Sigmoid colon (tissue), 7 donors: ENCODE measurements around the gene SERPINH1. TPM values are rescaled to one million over a fixed set of nuclear protein-coding genes. Genes with fewer than 3 reads are reported as not detected.

Source experiments
- DNase-seq: peaks from one replicate; pipeline ENCODE4 v3.0.0-alpha.2; 2019
- H3K27ac ChIP-seq, 4 donors: fragments of 200-600 bp; sonication (generic); one replicate each; pipeline ENCODE4 v1.5.1; 2016 to 2019; ENCODE audit warnings: mild to moderate bottlenecking in 1 of 4
- H3K27me3 ChIP-seq, 3 donors: fragments of 200-600 bp; sonication (generic); one replicate each; pipeline ENCODE4 v1.5.1; 2019; ENCODE audit warnings: mild to moderate bottlenecking in 1 of 3
- H3K36me3 ChIP-seq, 4 donors: fragments of 200-600 bp; sonication (generic); one replicate each; pipeline ENCODE4 v1.5.1; 2016 to 2019
- H3K4me1 ChIP-seq, 4 donors: fragments of 200-600 bp; sonication (generic); one replicate each; pipeline ENCODE4 v1.5.1; 2017 to 2019
- H3K4me3 ChIP-seq, 4 donors: fragments of 200-600 bp; sonication (generic); one replicate each; pipeline ENCODE4 v1.5.1; 2017 to 2019; ENCODE audit warnings: mild to moderate bottlenecking in 2 of 4, moderate library complexity in 1 of 4
- H3K9me3 ChIP-seq, 4 donors: fragments of 200-600 bp in 3 of 4; sonication (generic) in 3 of 4; one replicate each; pipeline versions ENCODE4 v1.5.1 to v1.6.1; 2013 to 2019
- EP300 ChIP-seq, 4 donors: sonication (generic); formaldehyde crosslinking; IDR thresholded peaks; one replicate each; pipeline ENCODE4 v1.6.1; 2017; ENCODE audit warnings: antibody characterized with exemption in 4 of 4
- POLR2A ChIP-seq, 2 donors: fragments of 450-650 bp; IDR thresholded peaks; one replicate each; pipeline ENCODE4 v1.6.1; 2016; ENCODE audit warnings: antibody characterized with exemption in 2 of 2, mild to moderate bottlenecking in 2 of 2, moderate library complexity in 2 of 2
- POLR2AphosphoS5 ChIP-seq, 4 donors: sonication (generic); formaldehyde crosslinking; IDR thresholded peaks; one replicate each; pipeline ENCODE4 v1.6.1; 2017; ENCODE audit warnings: antibody characterized with exemption in 4 of 4
- WGBS, 2 donors: extraction: QIAGEN DNeasy Blood & Tissue Kit; methylation state at CpG; one replicate each; pipeline ENCODE4 v1.1.7; 2013; 5-methylcytosine and 5-hydroxymethylcytosine counted together
- intact Hi-C: fragments of 100-400 bp; cut with DNase I; formaldehyde crosslinking; loops from one replicate; pipeline ENCODE4 v1.15.1; 2023
- polyA plus RNA-seq, 3 donors: library from polyadenylated mRNA; stranded (reverse); fragments of 200-250 nt; gene quantifications; one replicate each; pipeline ENCODE4 v1.2.3, GENCODE V29; 2013
- total RNA-seq, 4 donors: library from RNA; depleted of rRNA; stranded (reverse); fragments of >200 nt; gene quantifications; one replicate each; pipeline ENCODE4 v1.1.0, GENCODE V29; 2016
- TF ChIP-seq, protein P1 (sequence below), 4 experiments: fragments of 450-650 bp in 3 of 4; fragments of 200-600 bp in 1 of 4; IDR thresholded peaks; one replicate each; pipeline ENCODE4 v1.5.1; 2016 to 2019; ENCODE audit warnings: antibody characterized with exemption in 4 of 4, mild to moderate bottlenecking in 3 of 4, moderate library complexity in 2 of 4
- donor health status: healthy with polysubstance abuse.
- donor health status: Bipolar disorder and iron deficiency.
- donor health status: healthy.

The SERPINH1 gene
- total and polyA plus RNA-seq, 7 donors, result 12.0 to 201 (median 151) TPM

DNA sequence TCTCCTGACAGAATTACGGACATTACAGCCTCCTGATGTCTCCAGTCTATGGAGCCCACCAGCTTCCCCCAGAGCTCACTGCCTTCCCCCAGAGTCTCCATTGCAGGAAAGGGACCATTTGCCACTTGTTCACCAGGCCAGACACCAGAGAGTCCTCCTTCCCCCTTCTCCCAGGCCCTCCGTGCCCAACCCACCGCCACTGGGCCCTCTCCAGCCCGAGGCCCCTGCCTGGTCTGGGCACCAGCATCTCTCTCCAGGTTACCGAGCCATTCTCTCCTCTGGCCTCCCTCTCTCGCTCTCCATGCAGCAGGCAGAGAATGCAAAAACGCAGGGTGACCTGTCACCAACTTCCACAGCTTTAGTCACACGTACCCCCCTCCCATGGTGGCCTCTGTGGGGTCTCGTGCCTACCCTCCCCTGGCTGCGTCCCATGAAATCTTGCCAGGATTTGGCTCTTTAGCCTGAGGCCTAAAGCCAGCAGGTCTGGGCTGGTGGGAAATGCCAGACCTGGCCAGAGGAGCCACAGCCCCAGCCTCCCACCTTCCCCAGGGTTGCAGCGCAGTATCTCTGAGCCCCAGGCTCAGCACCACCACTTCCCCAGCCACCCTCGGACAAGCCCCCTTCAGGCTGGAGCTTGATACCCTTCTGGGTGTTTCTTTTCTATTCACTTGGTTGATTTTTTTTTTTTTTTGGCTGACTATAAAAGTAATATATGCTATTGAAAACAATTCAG lies 6.8 kb upstream of the SERPINH1 start:
- Histone ChIP-seq H3K36me3 (no peaks in the 10 kb centered on the region), H3K4me3 (peak overlapping the region in 1 of 4 donors; percentile 26), H3K27ac (peak overlapping the region; percentile 92 to 100 (median 99)), H3K9me3 (no peaks in the 10 kb centered on the region), H3K4me1 (peaks cover 0 to 63% (median 60%) of the 10 kb centered on the region in 4 donors), H3K27me3 (no peaks in the 10 kb centered on the region)
- peak; percentile 60 for DNase-seq
- 92% methylated on average over 12 of the region's 12 CpGs for WGBS, 2 donors
- intact Hi-C loops, result loop anchor here (5.0 kb wide), 1 partner anchor 218 kb away; no protein-coding TSS in a partner anchor
- TF ChIP-seq POLR2AphosphoS5 (IDR thresholded peaks at IDR 0.05), result no peak
- TF ChIP-seq, protein P1, sequence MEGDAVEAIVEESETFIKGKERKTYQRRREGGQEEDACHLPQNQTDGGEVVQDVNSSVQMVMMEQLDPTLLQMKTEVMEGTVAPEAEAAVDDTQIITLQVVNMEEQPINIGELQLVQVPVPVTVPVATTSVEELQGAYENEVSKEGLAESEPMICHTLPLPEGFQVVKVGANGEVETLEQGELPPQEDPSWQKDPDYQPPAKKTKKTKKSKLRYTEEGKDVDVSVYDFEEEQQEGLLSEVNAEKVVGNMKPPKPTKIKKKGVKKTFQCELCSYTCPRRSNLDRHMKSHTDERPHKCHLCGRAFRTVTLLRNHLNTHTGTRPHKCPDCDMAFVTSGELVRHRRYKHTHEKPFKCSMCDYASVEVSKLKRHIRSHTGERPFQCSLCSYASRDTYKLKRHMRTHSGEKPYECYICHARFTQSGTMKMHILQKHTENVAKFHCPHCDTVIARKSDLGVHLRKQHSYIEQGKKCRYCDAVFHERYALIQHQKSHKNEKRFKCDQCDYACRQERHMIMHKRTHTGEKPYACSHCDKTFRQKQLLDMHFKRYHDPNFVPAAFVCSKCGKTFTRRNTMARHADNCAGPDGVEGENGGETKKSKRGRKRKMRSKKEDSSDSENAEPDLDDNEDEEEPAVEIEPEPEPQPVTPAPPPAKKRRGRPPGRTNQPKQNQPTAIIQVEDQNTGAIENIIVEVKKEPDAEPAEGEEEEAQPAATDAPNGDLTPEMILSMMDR (IDR thresholded peaks at IDR 0.05), result no peak
- TF ChIP-seq EP300 (IDR thresholded peaks at IDR 0.05), result no peak
- no peak for TF ChIP-seq POLR2A (IDR thresholded peaks at IDR 0.05)

DNA sequence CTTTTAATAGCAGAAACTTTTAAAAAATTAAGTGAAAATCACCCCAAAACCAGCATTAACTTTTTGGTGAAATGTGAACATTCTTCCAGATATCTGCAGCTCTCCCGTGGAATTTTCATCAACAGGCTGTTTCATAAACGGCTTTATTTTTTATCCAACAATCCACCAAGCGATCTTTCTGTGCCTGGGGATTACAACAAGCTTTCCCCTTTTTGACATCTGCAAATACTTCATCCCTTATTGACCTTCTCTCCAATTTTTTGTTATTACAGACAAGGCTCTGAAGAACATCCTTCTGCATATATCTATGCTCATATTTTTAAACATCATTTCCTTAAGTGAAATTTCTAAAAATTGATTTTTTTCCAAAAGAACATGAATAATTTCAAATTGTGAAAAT lies 5.8 kb upstream of the SERPINH1 start:
- Histone ChIP-seq H3K36me3 (no peaks in the 10 kb centered on the region), H3K27ac (peak overlapping the region; percentile 98 to 100 (median 100))

DNA sequence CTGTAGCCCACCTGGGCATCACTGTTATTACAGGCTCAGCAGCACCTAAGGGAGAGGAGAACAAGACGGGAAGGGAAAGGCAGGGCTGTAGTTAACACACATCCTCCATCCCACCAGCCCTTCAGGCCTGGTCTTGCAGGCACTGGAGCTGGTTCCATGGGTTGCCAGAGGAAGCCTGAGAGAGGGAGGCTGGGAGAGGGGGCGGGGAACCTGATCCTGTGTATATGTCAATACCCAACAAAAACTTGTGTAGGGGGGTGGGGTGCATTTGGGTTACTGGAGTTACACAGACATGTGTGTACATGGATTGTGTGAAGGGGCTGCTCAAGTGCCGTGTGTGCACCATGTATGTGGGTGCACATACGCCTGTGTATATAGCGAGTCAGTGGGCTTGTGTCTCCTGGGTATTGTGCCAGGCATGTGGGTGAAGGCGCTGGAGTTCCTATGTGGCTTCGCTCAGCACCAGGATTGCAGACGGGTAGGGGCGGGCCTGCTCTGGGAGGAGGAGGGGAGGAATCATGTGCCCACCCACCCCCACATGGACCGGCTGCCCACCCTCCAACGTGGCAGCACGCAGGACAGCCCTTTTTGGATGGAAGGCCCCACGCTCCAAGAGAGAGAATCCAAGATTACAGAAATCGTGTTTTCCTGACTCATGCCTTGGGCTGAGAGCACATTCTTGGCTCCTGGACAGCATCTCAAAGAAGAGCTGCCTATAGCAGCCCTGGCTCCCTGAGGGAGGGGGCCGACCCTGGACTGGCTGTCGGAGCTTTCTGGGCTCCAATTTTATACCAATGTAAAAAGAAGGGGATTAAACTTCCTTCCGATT lies 4.2 kb upstream of the SERPINH1 start:
- TF ChIP-seq POLR2A (IDR thresholded peaks at IDR 0.05), result no peak
- TF ChIP-seq, protein P1 (IDR thresholded peaks at IDR 0.05), result no peak
- peak in 3 of 4 donors; percentile 61 to 76 (median 66) for TF ChIP-seq POLR2AphosphoS5 (IDR thresholded peaks at IDR 0.05)
- TF ChIP-seq EP300 (IDR thresholded peaks at IDR 0.05), result peak in 2 of 4 donors; percentile 20 to 35
- intact Hi-C loops, result loop anchor here (5.0 kb wide), 1 partner anchor 221 kb away; no protein-coding TSS in a partner anchor
- 69 to 76% methylated on average over 17 of the region's 17 CpGs for WGBS, 2 donors
- Histone ChIP-seq H3K36me3 (no peaks in the 10 kb centered on the region), H3K4me3 (peak overlapping the region in 3 of 4 donors; percentile 0 to 20 (median 1)), H3K9me3 (no peaks in the 10 kb centered on the region), H3K27ac (peak overlapping the region; percentile 98 to 100 (median 100)), H3K27me3 (no peaks in the 10 kb centered on the region), H3K4me1 (peaks cover 0 to 79% (median 75%) of the 10 kb centered on the region in 4 donors)
- peak; percentile 89 for DNase-seq

More for the DNA sequence above, 5.8 kb upstream of the SERPINH1 start:
- no peak overlapping the region for H3K4me3 ChIP-seq
- H3K9me3 ChIP-seq, result no peaks in the 10 kb centered on the region
- DNase-seq, result no peak
- WGBS, 2 donors, result 83 to 87% methylated on average over 3 of the region's 3 CpGs
- H3K27me3 ChIP-seq, result no peaks in the 10 kb centered on the region
- no peak for TF ChIP-seq POLR2A (IDR thresholded peaks at IDR 0.05)
- TF ChIP-seq, protein P1 (IDR thresholded peaks at IDR 0.05), result no peak
- no peak for TF ChIP-seq EP300 (IDR thresholded peaks at IDR 0.05)
- no peak for TF ChIP-seq POLR2AphosphoS5 (IDR thresholded peaks at IDR 0.05)
- intact Hi-C loops, result loop anchor here (5.0 kb wide), 1 partner anchor 219 kb away; no protein-coding TSS in a partner anchor
- H3K4me1 ChIP-seq, result peaks cover 0 to 73% (median 70%) of the 10 kb centered on the region in 4 donors

DNA sequence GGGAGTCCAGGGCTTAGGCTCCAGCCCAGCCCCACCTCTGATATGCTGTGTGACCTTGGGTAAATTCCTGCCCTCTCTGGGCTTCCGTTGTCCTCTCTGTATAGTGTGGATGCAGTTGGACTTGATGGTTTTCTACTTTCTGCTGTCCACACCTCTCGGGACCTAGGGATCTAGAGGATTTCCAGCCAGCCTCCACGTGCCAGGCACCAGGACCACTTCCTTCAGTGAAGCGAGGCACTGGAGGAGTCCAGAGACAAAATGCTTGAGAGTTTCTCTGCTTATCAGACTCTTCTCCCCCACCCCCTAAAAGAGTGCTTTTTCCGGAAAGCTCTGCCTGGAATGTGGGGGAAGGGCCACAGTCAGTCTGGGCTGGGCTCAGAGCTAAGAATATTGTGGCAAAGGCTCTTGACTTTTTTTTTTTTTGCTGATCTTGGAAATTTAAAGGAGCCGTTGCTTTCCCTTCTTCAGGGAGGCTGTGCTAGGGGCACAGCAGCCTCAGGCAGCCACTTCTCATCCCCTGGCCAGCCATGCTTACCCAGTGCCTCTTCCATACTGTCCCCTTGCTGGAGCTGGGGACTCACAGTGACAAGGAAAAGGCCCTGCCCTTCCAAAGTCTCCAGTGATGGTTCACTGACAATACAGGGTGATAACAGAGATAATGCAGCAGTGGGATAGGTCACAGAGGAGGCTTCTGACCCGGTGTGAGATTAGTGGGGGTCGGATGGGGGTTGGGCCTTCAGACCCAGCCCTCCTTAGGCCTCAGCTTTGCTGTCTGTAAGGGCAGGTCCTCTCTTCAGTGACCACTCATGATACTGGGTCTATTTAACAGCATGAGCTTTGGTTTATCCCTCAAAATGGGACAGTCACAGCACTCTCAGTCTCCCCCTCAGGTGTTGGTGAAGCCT lies 2.9 kb upstream of the SERPINH1 start:
- DNase-seq, result no peak
- Histone ChIP-seq H3K27ac (peak overlapping the region; percentile 98 to 100 (median 100)), H3K4me1 (peaks cover 0 to 80% (median 76%) of the 10 kb centered on the region in 4 donors), H3K36me3 (no peaks in the 10 kb centered on the region), H3K4me3 (peak overlapping the region in 2 of 4 donors; percentile 1 to 20), H3K27me3 (no peaks in the 10 kb centered on the region), H3K9me3 (no peaks in the 10 kb centered on the region)
- intact Hi-C loops, result loop anchor here (5.0 kb wide), 1 partner anchor 222 kb away; no protein-coding TSS in a partner anchor
- 18 to 53% methylated on average over 8 of the region's 8 CpGs for WGBS, 2 donors
- TF ChIP-seq POLR2AphosphoS5 (IDR thresholded peaks at IDR 0.05) (peak in 3 of 4 donors; percentile 41 to 71 (median 54)), POLR2A (IDR thresholded peaks at IDR 0.05) (no peak)
